ENCODE data around the gene SPTBN4.
"Not testable (repeated sequence)": the region's sequence is repeated elsewhere in the genome, so short reads cannot be mapped to it uniquely, and the experiment has no call there.

SPTBN4 gene

DNA sequence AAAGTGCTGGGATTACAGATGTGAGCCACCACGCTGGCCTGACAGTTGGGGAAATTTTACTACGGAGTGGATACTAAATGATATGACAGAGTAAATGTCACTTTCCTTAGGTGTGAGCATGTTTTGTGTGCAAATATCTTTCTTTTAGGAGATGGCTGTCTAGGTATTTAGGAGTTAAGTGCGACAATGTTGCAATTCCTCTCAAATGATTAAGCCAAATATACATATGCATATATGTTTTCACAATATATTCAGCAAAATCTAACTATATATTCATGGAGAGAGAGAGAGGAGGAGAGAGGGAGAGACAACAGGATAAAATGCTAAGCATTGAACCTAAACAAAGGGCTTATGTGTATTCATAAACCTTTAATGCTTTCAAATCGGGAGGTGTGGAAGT lies 17.3 kb upstream of the SPTBN4 start:
- no peak for DNase-seq (ENCODE audit: low read depth)
- H3K4me3 ChIP-seq (replicated peaks; ENCODE audit: low read depth, low read length), result no peak overlapping the region
- TF ChIP-seq, protein P1, sequence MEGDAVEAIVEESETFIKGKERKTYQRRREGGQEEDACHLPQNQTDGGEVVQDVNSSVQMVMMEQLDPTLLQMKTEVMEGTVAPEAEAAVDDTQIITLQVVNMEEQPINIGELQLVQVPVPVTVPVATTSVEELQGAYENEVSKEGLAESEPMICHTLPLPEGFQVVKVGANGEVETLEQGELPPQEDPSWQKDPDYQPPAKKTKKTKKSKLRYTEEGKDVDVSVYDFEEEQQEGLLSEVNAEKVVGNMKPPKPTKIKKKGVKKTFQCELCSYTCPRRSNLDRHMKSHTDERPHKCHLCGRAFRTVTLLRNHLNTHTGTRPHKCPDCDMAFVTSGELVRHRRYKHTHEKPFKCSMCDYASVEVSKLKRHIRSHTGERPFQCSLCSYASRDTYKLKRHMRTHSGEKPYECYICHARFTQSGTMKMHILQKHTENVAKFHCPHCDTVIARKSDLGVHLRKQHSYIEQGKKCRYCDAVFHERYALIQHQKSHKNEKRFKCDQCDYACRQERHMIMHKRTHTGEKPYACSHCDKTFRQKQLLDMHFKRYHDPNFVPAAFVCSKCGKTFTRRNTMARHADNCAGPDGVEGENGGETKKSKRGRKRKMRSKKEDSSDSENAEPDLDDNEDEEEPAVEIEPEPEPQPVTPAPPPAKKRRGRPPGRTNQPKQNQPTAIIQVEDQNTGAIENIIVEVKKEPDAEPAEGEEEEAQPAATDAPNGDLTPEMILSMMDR (IDR thresholded peaks at IDR 0.05; ENCODE audit: low read length, missing control alignments), result no peak

DNA sequence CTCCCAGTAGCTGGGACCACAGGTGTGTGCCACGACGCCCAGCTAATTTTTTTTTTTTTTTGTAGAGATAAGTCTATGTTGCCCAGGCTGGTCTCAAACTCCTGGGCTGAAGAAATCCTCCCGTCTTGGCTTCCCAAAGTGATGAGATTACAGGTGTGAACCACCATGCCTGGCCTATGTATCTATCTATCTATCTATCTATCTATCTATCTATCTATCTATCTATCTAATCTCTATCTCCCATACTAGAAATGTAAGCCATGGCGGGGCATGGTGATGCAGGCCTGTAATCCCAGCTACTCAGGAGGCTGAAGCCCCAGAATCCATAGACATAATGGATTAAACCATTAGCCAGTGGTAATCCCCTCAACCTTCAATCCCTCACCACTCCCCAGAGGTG lies 16.1 kb upstream of the SPTBN4 start:
- TF ChIP-seq, protein P1 (IDR thresholded peaks at IDR 0.05; ENCODE audit: low read length, missing control alignments), result no peak
- DNase-seq (ENCODE audit: low read depth), result no peak
- H3K4me3 ChIP-seq (replicated peaks; ENCODE audit: low read depth, low read length), result no peak overlapping the region

DNA sequence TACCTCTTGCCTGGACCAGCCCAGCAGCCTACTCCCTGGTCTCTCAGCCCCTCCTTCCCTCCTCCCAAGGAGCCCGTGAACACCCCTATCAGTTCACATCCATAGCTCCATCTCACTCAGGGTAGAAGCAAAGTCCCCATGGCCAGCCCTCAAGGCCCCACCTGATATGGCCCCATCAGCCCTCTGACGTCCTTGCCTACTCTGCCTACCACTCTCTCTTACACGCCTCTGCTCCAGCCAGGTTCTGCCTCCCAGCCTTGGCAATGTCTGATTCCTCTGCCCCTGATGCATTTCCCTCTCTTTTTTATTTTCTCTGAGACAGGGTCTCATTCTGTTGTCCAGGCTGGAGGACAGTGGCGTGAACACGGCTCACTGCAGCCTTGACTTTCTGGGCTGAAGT lies 14.8 kb upstream of the SPTBN4 start:
- no peak overlapping the region for H3K4me3 ChIP-seq (replicated peaks; ENCODE audit: low read depth, low read length)
- TF ChIP-seq, protein P1 (IDR thresholded peaks at IDR 0.05; ENCODE audit: low read length, missing control alignments), result no peak
- no peak for DNase-seq (ENCODE audit: low read depth)

DNA sequence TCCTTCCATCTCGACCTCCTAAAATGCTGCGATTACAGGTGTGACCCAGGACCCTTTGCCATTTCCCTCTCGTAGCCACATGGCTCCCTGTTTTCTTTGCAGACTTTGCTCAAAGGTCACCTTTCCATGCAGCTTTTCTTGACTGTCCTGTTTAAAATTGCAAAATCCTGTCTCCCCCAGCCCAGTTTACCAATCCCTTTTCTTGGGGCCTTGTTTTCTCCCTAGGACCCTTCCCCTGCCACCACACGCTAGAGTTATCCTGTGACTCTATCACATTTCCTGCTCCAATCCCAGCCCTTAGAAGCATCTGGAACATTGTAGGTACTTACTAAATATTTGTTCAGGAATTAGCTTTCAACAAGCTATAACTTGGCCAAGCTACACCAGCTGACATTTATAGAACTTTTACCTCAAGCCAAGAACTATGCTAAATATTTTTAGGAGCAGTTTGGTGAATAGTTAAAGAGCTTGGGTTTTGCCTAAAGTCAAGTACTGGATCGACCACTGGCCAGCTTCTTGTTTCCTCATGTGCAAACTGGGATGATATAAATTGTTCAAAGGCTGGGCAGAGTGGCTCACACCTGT lies 13.6 kb upstream of the SPTBN4 start:
- no peak for DNase-seq (ENCODE audit: low read depth)
- no peak overlapping the region for H3K4me3 ChIP-seq (replicated peaks; ENCODE audit: low read depth, low read length)
- TF ChIP-seq, protein P1 (IDR thresholded peaks at IDR 0.05; ENCODE audit: low read length, missing control alignments), result no peak

DNA sequence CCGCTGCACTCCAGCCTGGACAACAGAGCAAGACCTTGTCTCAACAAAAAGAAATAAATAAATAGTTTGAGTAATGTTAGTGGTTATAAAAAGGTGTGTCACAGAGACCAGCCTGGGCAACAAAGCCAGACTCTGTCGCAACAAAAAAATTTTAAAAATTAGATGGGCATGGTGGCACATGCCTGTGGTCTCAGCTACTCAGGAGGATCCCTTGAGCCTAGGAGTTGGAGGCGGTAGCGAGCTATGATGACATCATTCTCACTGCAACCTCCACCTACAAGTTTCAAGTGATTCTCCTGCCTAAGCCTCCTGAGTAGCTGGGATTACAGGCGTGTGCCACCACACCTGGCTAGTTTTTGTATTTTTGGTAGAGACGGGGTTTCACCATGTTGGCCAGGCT lies 12.9 kb upstream of the SPTBN4 start:
- DNase-seq (ENCODE audit: low read depth); H3K4me3 ChIP-seq (replicated peaks; ENCODE audit: low read depth, low read length): not testable (repeated sequence)

DNA sequence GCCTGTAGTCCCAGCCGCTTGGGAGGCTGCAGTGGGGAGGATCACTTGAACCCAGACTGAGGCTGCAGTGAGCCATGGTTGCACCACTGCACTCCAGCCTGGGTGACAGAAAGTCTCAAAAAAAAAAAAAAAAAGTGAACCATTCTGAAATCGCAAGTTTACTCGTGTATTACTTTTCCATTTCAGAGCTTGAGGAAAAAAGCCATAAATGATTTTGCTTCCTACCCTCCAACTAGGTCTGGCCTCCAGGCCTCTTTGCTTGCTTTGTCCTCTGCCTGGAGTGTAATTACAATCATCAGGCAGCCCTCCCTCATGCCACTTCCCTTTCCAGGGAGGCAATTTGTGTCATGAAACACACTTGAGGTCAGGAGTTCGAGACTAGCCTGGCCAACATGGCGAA lies 9.8 kb upstream of the SPTBN4 start:
- no peak for DNase-seq (ENCODE audit: low read depth)
- TF ChIP-seq, protein P1 (IDR thresholded peaks at IDR 0.05; ENCODE audit: low read length, missing control alignments), result no peak
- H3K4me3 ChIP-seq (replicated peaks; ENCODE audit: low read depth, low read length), result no peak overlapping the region

DNA sequence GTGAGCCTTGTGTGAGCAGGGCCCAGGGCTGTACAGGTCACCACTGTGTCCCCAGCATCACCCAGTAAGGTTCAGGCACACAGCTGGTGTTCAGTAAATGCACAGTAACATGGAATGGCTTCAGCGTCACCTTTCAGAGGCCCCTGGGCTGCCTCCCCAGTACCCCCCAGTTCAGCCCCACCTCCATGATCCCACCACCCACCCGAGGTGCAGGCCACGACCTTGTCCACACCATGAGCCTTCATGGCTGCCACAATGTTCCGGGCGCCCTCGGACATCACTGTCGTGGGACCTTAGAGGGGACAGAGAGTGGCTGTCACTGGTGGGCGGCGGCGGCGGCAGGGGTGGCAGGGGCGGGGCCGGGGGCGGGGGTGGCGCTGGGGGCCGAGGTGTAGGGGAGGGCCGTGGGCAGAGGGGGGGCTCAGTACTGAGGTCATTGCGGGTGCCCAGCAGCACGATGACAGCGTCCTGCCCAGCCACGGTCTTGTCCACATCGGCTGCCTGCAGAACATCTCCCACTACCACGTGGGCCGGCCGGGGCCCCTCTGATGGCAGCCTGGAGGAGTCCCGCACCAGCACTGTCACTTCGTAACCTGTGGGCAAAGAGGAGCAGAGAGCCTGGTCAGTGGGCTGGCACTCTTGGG lies 8.7 kb upstream of the SPTBN4 start:
- TF ChIP-seq, protein P1 (IDR thresholded peaks at IDR 0.05; ENCODE audit: low read length, missing control alignments), result no peak

More for the DNA sequence above, 8.7 kb upstream of the SPTBN4 start:
- DNase-seq (ENCODE audit: low read depth), result no peak
- no peak overlapping the region for H3K4me3 ChIP-seq (replicated peaks; ENCODE audit: low read depth, low read length)

Measured in fibroblast of pulmonary artery (primary cell).